ENCODE data around the gene CELF2. TPM values are rescaled to one million over a fixed set of nuclear protein-coding genes. Genes with fewer than 3 reads are reported as not detected.

CELF2 gene
- total RNA-seq, 1 experiment from 2014 or later: 0.77 TPM

GRCh38 chr10:11245981-11246590 is 228.4 kb downstream of the CELF2 start:
- DNase-seq (ENCODE audit: low spot score): no peak

- no peak for DNase-seq (ENCODE audit: low spot score)
Measured at GRCh38 chr10:11246752-11247467, 229.2 kb downstream of the CELF2 start.

- no peak for DNase-seq (ENCODE audit: low spot score)
Measured at GRCh38 chr10:11249152-11249807, 231.6 kb downstream of the CELF2 start.

GRCh38 chr10:11249808-11250195 is 232.1 kb downstream of the CELF2 start:
- DNase-seq (ENCODE audit: low spot score): no peak

- no peak for DNase-seq (ENCODE audit: low spot score)
Measured at GRCh38 chr10:11250304-11250703, 232.6 kb downstream of the CELF2 start.

- DNase-seq (ENCODE audit: low spot score): no peak
Measured at GRCh38 chr10:11252887-11253286, 235.2 kb downstream of the CELF2 start.

- DNase-seq (ENCODE audit: low spot score): no peak
Measured at GRCh38 chr10:11253385-11254002, 235.8 kb downstream of the CELF2 start.

- DNase-seq (ENCODE audit: low spot score): no peak
Measured at GRCh38 chr10:11255156-11255555, 237.5 kb downstream of the CELF2 start.

- no peak for DNase-seq (ENCODE audit: low spot score)
Measured at GRCh38 chr10:11255796-11256444, 238.2 kb downstream of the CELF2 start.

GRCh38 chr10:11256896-11257295 is 239.2 kb downstream of the CELF2 start:
- no peak for DNase-seq (ENCODE audit: low spot score)

GRCh38 chr10:11257440-11258090 is 239.9 kb downstream of the CELF2 start:
- no peak for DNase-seq (ENCODE audit: low spot score)

GRCh38 chr10:11260170-11260569 is 242.5 kb downstream of the CELF2 start:
- no peak for DNase-seq (ENCODE audit: low spot score)

- no peak for DNase-seq (ENCODE audit: low spot score)
Measured at GRCh38 chr10:11261143-11261542, 243.5 kb downstream of the CELF2 start.

- DNase-seq (ENCODE audit: low spot score): no peak
Measured at GRCh38 chr10:11261687-11262493, 244.2 kb downstream of the CELF2 start.

GRCh38 chr10:11262494-11263345 is 245.0 kb downstream of the CELF2 start:
- DNase-seq (ENCODE audit: low spot score): no peak

- no peak for DNase-seq (ENCODE audit: low spot score)
Measured at GRCh38 chr10:11263767-11264166, 246.1 kb downstream of the CELF2 start.

- no peak for DNase-seq (ENCODE audit: low spot score)
Measured at GRCh38 chr10:11264296-11265048, 246.8 kb downstream of the CELF2 start.

GRCh38 chr10:11265484-11265883 is 247.8 kb downstream of the CELF2 start:
- DNase-seq (ENCODE audit: low spot score): no peak

GRCh38 chr10:11266426-11266825 is 248.8 kb downstream of the CELF2 start:
- DNase-seq (ENCODE audit: low spot score): no peak
